H1 (cell line): ENCODE measurements around the gene BBS9. TPM values are rescaled to one million over a fixed set of nuclear protein-coding genes. Genes with fewer than 3 reads are reported as not detected.

Experiments used
- CTCF ChIA-PET: fragments of 300-600 bp; sonication (Branson Sonifier 250); formaldehyde crosslinking; loops from one replicate; lab custom pipeline; 2021; ENCODE audit not compliant: partially characterized antibody; lab: Charles Lee
- POLR2A ChIA-PET: fragments of 300-600 bp; sonication (Branson Sonifier 250); formaldehyde crosslinking; loops from one replicate; lab custom pipeline; 2021; ENCODE audit warnings: inconsistent platforms; ENCODE audit not compliant: partially characterized antibody; lab: Charles Lee
- DNase-seq, 2 experiments: peaks; one replicate each; pipeline versions ENCODE4 v3.0.0 to v3.0.0-alpha.2; 2010 to 2022; ENCODE audit warnings: low spot score in 2 of 2, low read depth in 1 of 2, mixed read lengths in 1 of 2
- FAIRE-seq: peaks from 2 replicates; lab custom pipeline; 2011; peaks lifted over from hg19 to GRCh38; lab: Jason Lieb, UNC
- H2AFZ ChIP-seq: 2 replicates; pipeline ENCODE4 v1.8.1; 2012; ENCODE audit warnings: low read length, inconsistent platforms
- H2AK5ac ChIP-seq: 2 replicates; pipeline ENCODE4 v1.6.1; 2013; ENCODE audit warnings: low read depth, low read length
- H2BK120ac ChIP-seq: replicated peaks from 2 replicates; pipeline ENCODE3; 2013; ENCODE audit warnings: low read depth, low read length, inconsistent platforms
- H2BK12ac ChIP-seq: 2 replicates; pipeline ENCODE4 v1.6.1; 2013; ENCODE audit warnings: low read depth, low read length
- H2BK15ac ChIP-seq: 2 replicates; pipeline ENCODE4 v1.6.1; 2013; ENCODE audit warnings: low read length
- H2BK20ac ChIP-seq: 2 replicates; pipeline ENCODE4 v1.6.1; 2013; ENCODE audit warnings: low read length
- H2BK5ac ChIP-seq: 2 replicates; pipeline ENCODE4 v1.6.1; 2013; ENCODE audit warnings: low read depth, low read length
- H3K14ac ChIP-seq: 2 replicates; pipeline ENCODE4 v1.6.1; 2013; ENCODE audit warnings: inconsistent platforms; ENCODE audit not compliant: insufficient read length
- H3K18ac ChIP-seq: 2 replicates; pipeline ENCODE4 v1.6.1; 2013; ENCODE audit warnings: low read length; ENCODE audit errors: extremely low read depth
- H3K23ac ChIP-seq: 2 replicates; pipeline ENCODE4 v1.6.1; 2013; ENCODE audit warnings: inconsistent platforms; ENCODE audit not compliant: insufficient read length
- H3K23me2 ChIP-seq: 2 replicates; pipeline ENCODE4 v1.6.1; 2013; ENCODE audit warnings: low read depth, low read length
- H3K27ac ChIP-seq: 2 replicates; pipeline ENCODE4 v1.6.1; 2011; ENCODE audit warnings: low read depth, low read length, inconsistent platforms
- H3K27me3 ChIP-seq, 4 experiments: replicated peaks in 1 of 4; 1 replicate in 1 of 4; 2 replicates in 3 of 4; pipeline versions ENCODE4 v1.6.1 to v1.8.1; 2011 to 2013; ENCODE audit warnings: low read length in 3 of 4, mild to moderate bottlenecking in 3 of 4, inconsistent platforms in 2 of 4, mixed read lengths in 2 of 4, moderate library complexity in 1 of 4; ENCODE audit not compliant: control insufficient read depth in 3 of 4, insufficient read depth in 3 of 4; ENCODE audit errors: extremely low read depth in 1 of 4
- H3K36me3 ChIP-seq, 4 experiments: 2 replicates each; pipeline versions ENCODE4 v1.6.1 to v1.8.1; 2011 to 2013; ENCODE audit warnings: mild to moderate bottlenecking in 4 of 4, low read length in 3 of 4, moderate library complexity in 2 of 4, control low read depth in 1 of 4, inconsistent platforms in 1 of 4; ENCODE audit not compliant: insufficient read depth in 4 of 4, control insufficient read depth in 2 of 4
- H3K4ac ChIP-seq: replicated peaks from 2 replicates; pipeline ENCODE3; 2013; ENCODE audit warnings: low read length, low read depth, mixed read lengths, inconsistent platforms; ENCODE audit not compliant: insufficient read length
- H3K4me1 ChIP-seq, 4 experiments: replicated peaks in 1 of 4; 1 replicate in 1 of 4; 2 replicates in 3 of 4; pipeline versions ENCODE4 v1.6.1 to v1.8.1; 2011 to 2013; ENCODE audit warnings: low read length in 3 of 4, inconsistent platforms in 2 of 4, mixed read lengths in 1 of 4; ENCODE audit not compliant: insufficient read depth in 4 of 4, control insufficient read depth in 3 of 4
- H3K4me2 ChIP-seq, 2 experiments: 2 replicates each; pipeline versions ENCODE4 v1.6.1 to v1.8.1; 2011 to 2013; ENCODE audit warnings: low read depth in 2 of 2, low read length in 2 of 2, control low read depth in 1 of 2, inconsistent platforms in 1 of 2, mild to moderate bottlenecking in 1 of 2; ENCODE audit not compliant: insufficient read depth in 1 of 2
- H3K4me3 ChIP-seq, 4 experiments: fragments of 200-600, 300-600 bp in 1 of 4; sonication (generic), shearing (Covaris generic), sonication (Bioruptor Twin) in 1 of 4; 2 replicates each; pipeline versions ENCODE4 v1.5.1 to v1.8.1; 2011 to 2016; ENCODE audit warnings: low read length in 4 of 4, low read depth in 3 of 4, control low read depth in 2 of 4, inconsistent platforms in 2 of 4, mild to moderate bottlenecking in 2 of 4, mixed read lengths in 1 of 4, moderate library complexity in 1 of 4; ENCODE audit not compliant: insufficient read depth in 2 of 4; ENCODE audit errors: extremely low read depth in 1 of 4
- H3K56ac ChIP-seq: replicated peaks from 2 replicates; pipeline ENCODE3; 2013; ENCODE audit warnings: low read depth, mild to moderate bottlenecking, mixed read lengths, low read length, inconsistent platforms; ENCODE audit not compliant: insufficient read length
- H3K79me1 ChIP-seq: 2 replicates; pipeline ENCODE4 v1.6.1; 2013; ENCODE audit warnings: low read depth, low read length, control low read depth
- H3K79me2 ChIP-seq, 2 experiments: 2 replicates each; pipeline versions ENCODE4 v1.6.1 to v1.8.1; 2012 to 2013; ENCODE audit warnings: low read length in 2 of 2, mild to moderate bottlenecking in 2 of 2, inconsistent platforms in 1 of 2; ENCODE audit not compliant: insufficient read depth in 2 of 2, control insufficient read depth in 1 of 2
- H3K9ac ChIP-seq, 4 experiments: replicated peaks in 1 of 4; 1 replicate in 1 of 4; 2 replicates in 3 of 4; pipeline versions ENCODE4 v1.6.1 to v1.8.1; 2011 to 2013; ENCODE audit warnings: low read depth in 3 of 4, low read length in 3 of 4, control low read depth in 2 of 4, mild to moderate bottlenecking in 2 of 4, moderate library complexity in 2 of 4, inconsistent platforms in 1 of 4; ENCODE audit errors: extremely low read depth in 1 of 4
- H3K9me3 ChIP-seq, 2 experiments: 2 replicates each; pipeline versions ENCODE4 v1.6.1 to v1.8.1; 2012 to 2013; ENCODE audit warnings: mild to moderate bottlenecking in 2 of 2, moderate library complexity in 2 of 2, control low read depth in 1 of 2, inconsistent platforms in 1 of 2, low read depth in 1 of 2, low read length in 1 of 2, mixed read lengths in 1 of 2; ENCODE audit not compliant: insufficient read depth in 2 of 2
- H4K20me1 ChIP-seq, 2 experiments: replicated peaks in 1 of 2; 2 replicates each; pipeline versions ENCODE3 to v1.8.1; 2011 to 2013; ENCODE audit warnings: inconsistent platforms in 2 of 2, low read length in 2 of 2, mild to moderate bottlenecking in 1 of 2; ENCODE audit not compliant: insufficient read depth in 2 of 2, control insufficient read depth in 1 of 2
- H4K5ac ChIP-seq: 2 replicates; pipeline ENCODE4 v1.6.1; 2013; ENCODE audit warnings: low read length, low read depth, mixed read lengths, inconsistent platforms; ENCODE audit not compliant: insufficient read length
- H4K8ac ChIP-seq: 2 replicates; pipeline ENCODE4 v1.8.0; 2013; ENCODE audit warnings: mild to moderate bottlenecking, moderate library complexity, low read length, inconsistent platforms; ENCODE audit not compliant: insufficient read depth; ENCODE audit errors: extremely low read depth
- H4K91ac ChIP-seq: replicated peaks from 2 replicates; pipeline ENCODE3; 2013; ENCODE audit warnings: low read length, mixed read lengths, inconsistent platforms; ENCODE audit not compliant: insufficient read length
- POLR2AphosphoS5 ChIP-seq: IDR thresholded peaks from 2 replicates; pipeline ENCODE4 v1.6.1; 2011; ENCODE audit warnings: low read depth, low read length
- SIN3A ChIP-seq, 2 experiments: IDR thresholded peaks in 1 of 2; conservative IDR thresholded peaks in 1 of 2; 2 replicates each; pipeline ENCODE4 v1.6.1; 2011 to 2012; ENCODE audit warnings: low read length in 2 of 2, improper control_type of control experiment in 1 of 2, low read depth in 1 of 2, mild to moderate bottlenecking in 1 of 2
- WGBS, 2 experiments: shearing (Covaris generic) in 1 of 2; methylation state at CpG; one replicate each; pipeline versions ENCODE4 v1.1.6 to v1.1.7; 2013 to 2015; ENCODE audit warnings: low lambda C conversion rate in 2 of 2, mixed read lengths in 2 of 2, inconsistent platforms in 1 of 2, low coverage in 1 of 2, missing lambda C conversion rate in 1 of 2; ENCODE audit not compliant: insufficient replicate concordance in 2 of 2, insufficient coverage in 1 of 2, insufficient read length in 1 of 2; ENCODE audit errors: extremely low coverage in 1 of 2, missing lambda C conversion rate in 1 of 2; 5-methylcytosine and 5-hydroxymethylcytosine counted together
- polyA plus RNA-seq, 7 experiments: library from polyadenylated mRNA; depleted of rRNA in 3 of 7; stranded (reverse) in 5 of 7; unstranded in 2 of 7; fragments of >200 nt in 5 of 7; fragments of 200-250 nt in 2 of 7; gene quantifications; 1 replicate in 5 of 7; 2 replicates in 1 of 7; 4 replicates in 1 of 7; pipeline versions ENCODE4 v1.2.1 to v1.2.3, GENCODE V29; 2011 to 2013; ENCODE audit warnings: missing spikeins in 2 of 7, mixed read lengths in 2 of 7
- total RNA-seq: library from RNA; stranded (reverse); fragmentation: NEBNext Ultra II Directional; extraction: Animal tissue kit (Norgen Biotek cat#: 25700); gene quantifications from 2 replicates; pipeline ENCODE4 v1.2.1, GENCODE V29; 2021
- TF ChIP-seq, protein P1 (sequence below): IDR thresholded peaks from 2 replicates; pipeline ENCODE4 v1.6.1; 2012; ENCODE audit warnings: inconsistent platforms

Gene BBS9
- total and polyA plus RNA-seq, 2 of the 8 experiments (the other 6 are each of a cell fraction or from before 2014, with no cell fraction given), result 22.3 to 37.0 TPM

DNA sequence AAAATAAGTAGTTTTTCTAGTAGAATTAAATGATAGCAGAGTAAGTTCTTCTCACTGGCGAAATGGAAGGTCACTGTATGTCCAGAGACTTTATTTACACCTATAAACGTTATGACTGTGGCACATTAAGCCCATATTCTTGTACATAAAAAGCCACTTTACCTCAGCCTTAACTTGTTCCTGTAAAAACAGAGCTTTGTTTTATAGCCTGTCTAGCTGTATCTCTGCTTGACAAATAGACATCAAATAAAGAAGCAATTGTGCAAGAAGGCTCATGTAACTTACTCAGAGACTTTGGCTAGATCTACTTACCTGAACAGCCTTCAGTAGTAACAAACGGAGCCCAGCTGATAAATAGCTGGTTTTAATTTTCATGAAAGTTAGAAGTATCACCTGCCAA is 451.9 kb downstream of the BBS9 start:
- Histone ChIP-seq H2BK15ac (no peak overlapping the region), H2BK5ac (no peak overlapping the region), H3K79me1 (no peaks in the 10 kb centered on the region), H4K91ac (no peak overlapping the region), H3K9me3 (no peaks in the 10 kb centered on the region), H3K23me2 (no peaks in the 10 kb centered on the region), H3K27me3 (no peaks in the 10 kb centered on the region), H4K20me1 (peaks cover 0 to 3% of the 10 kb centered on the region in 2 experiments), H4K8ac (no peak overlapping the region), H3K27ac (no peak overlapping the region), H3K9ac (no peak overlapping the region), H2BK12ac (no peak overlapping the region), H2AK5ac (no peak overlapping the region), H3K36me3 (no peaks in the 10 kb centered on the region), H3K14ac (no peak overlapping the region), H2BK20ac (no peak overlapping the region), H2AFZ (no peak overlapping the region), H3K56ac (no peak overlapping the region), H2BK120ac (no peak overlapping the region), H3K4ac (no peak overlapping the region), H3K18ac (no peak overlapping the region), H4K5ac (no peak overlapping the region), H3K23ac (no peak overlapping the region), H3K79me2 (no peaks in the 10 kb centered on the region), H3K4me2 (no peak overlapping the region), H3K4me3 (no peak overlapping the region), H3K4me1 (no peaks in the 10 kb centered on the region)
- FAIRE-seq, result no peak
- ChIA-PET CTCF (interaction anchor here (0.8 to 1.0 kb wide), 2 partner anchors 61 to 256 kb away, joined by 3 read pairs; no protein-coding TSS in a partner anchor), POLR2A (no interaction called here)
- DNase-seq, result no peak
- WGBS, 2 experiments, result 83% methylated on average over 3 of the region's 3 CpGs; no CpG with 5 or more reads in 1 of the 2 experiments
- TF ChIP-seq SIN3A (conservative IDR thresholded peaks at IDR 0.05 in 1 of 2, IDR thresholded peaks at IDR 0.05 in 1 of 2; ENCODE audit: low read depth in 1 of 2, low read length in 2 of 2), result no peak
- TF ChIP-seq POLR2AphosphoS5, result no peak
- TF ChIP-seq, protein P1, sequence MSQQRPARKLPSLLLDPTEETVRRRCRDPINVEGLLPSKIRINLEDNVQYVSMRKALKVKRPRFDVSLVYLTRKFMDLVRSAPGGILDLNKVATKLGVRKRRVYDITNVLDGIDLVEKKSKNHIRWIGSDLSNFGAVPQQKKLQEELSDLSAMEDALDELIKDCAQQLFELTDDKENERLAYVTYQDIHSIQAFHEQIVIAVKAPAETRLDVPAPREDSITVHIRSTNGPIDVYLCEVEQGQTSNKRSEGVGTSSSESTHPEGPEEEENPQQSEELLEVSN, result no peak
